GM21381 (cell line): ENCODE results near the gene POLR3K.

Source experiments
- ATAC-seq: cut with Tn5 transposase; IDR thresholded peaks from one replicate; pipeline ENCODE4 v1.9.1; 2021; ENCODE audit warnings: mild to moderate bottlenecking, moderate library complexity; ENCODE audit not compliant: unreplicated experiment

The POLR3K gene

DNA sequence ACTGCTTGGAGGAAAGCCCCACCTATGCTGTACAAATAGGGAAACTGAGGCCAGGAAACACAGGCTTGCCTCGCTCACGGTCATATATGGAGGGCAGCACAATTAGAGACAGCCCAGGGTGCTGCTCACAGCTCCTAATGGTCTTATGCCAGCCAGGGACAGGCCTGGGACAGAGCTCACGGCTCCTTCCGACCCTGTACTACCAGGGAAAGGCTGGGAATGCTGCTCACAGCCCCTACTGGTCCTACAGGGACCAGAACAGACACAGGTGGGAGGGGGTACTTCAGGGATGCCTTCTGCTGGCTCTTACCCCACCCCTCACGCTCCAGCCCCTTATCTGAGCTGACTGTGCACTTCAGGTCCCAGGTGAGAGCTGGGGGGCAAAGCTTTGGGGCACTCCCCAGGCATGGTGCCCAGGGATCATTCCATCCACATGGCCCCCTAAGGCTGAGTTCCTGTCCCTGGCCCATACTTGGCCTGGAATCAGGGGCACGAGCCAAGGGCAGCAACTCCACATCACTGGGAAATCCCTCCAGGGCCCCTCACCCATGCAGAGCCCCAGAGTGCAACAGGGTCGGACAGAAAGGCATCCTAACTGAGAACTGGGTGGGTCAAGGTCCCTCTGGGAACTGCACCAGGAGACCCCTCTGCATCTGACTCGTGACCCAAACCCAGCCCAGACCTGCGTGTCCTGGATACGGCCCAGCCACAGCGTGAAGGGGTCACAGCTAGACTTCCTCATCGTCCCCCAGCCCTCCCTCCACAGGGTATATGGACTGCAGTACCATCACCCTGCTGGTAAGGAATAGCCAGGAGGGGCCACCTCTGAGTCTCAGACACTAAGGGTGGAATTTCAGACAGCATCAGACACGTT lies 13.1 kb upstream of the POLR3K start:
- ATAC-seq: no peak

GRCh38 chr16:65745-66144 lies 12.3 kb upstream of the POLR3K start:
- ATAC-seq: no peak

DNA sequence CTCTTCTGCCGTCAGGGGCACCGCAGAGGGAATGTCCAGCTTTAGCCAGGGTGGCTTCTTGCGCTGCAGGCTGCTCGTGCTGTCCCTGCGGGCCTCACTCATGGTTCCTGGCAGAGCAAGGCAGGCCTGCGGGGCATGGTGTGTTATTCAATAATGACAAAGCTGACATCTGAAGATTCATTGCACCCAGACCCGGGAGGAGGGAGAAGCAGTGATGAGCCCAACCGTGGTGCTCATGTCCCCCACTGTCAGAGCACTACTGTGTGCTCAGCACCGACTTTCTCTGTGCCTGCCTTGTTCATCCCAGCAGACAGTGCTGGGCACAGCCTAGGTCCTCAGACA lies 11.5 kb upstream of the POLR3K start:
- ATAC-seq: no peak

DNA sequence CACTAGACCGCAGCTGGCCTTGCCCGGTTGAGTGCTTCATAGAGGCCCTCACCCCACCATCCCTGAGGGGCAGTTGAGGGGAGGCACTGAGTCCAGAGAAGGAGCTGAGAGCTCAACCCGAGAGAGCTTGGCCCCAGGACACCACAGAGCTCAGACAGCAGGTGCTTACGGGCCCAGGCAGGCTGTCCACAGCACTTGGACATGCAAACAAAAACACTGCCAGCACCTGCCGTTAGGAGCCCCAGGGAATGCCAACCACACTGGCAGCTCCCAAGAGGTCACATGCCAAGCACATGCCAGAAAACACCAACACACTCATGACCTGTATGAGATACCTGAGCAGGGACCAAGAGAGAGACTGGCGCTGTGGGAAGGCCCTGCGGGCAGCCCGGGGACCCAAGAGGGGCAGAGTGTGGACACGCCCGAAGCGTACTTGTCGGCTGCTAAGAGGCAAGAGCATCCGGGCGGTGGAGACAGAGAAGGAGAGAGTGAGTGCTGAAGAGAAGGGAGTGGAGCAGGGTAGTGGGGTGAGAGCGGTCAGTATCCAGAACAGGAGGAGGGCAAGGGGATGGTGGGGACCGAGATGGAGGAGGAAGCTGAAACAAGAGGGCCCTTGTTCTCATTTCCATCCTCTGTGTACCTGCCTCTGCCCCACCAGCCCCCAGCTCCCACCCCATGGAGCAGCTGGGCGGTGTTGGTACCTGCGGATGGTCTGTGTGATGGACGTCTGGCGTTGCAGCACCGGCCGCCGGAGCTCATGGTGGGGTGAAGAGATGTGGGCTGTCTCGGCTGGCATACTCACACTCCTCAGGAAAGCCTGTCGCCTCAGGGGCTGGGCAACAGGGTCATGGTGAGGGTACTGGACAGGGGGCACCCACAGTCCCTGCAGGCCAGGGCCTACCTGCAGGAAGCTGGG lies 10.8 kb upstream of the POLR3K start:
- ATAC-seq: no peak

- no peak for ATAC-seq
Observed at GRCh38 chr16:63466-63865, 10.1 kb upstream of the POLR3K start.

GRCh38 chr16:62968-63391 lies 9.6 kb upstream of the POLR3K start:
- ATAC-seq: no peak

- no peak for ATAC-seq
Observed at GRCh38 chr16:62283-62967, 9.0 kb upstream of the POLR3K start.

- no peak for ATAC-seq
Observed at GRCh38 chr16:61879-62281, 8.5 kb upstream of the POLR3K start.

GRCh38 chr16:60929-61878 lies 7.8 kb upstream of the POLR3K start:
- ATAC-seq: no peak

DNA sequence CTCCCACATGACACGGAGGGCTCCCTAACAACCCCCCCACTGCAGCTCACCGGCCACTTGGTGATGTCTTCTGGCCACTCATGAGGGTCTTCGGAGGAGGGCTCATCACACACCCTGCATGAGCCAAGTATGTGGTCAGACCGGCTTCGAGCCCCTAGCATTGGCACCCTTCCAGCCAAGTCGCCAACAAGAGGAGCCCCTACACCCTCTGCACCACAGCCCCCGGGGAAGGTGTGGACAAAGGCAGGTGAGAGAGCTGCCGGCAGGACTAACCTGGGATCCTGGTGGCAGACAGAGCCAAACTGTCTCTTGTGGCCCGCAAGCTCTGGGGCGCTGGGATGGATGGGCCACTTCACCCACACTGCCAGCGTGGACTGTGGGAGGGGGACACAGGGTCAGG lies 6.8 kb upstream of the POLR3K start:
- ATAC-seq: no peak

- ATAC-seq: no peak
Observed at GRCh38 chr16:59440-60059, 6.1 kb upstream of the POLR3K start.

GRCh38 chr16:58491-59439 lies 5.4 kb upstream of the POLR3K start:
- ATAC-seq: no peak

DNA sequence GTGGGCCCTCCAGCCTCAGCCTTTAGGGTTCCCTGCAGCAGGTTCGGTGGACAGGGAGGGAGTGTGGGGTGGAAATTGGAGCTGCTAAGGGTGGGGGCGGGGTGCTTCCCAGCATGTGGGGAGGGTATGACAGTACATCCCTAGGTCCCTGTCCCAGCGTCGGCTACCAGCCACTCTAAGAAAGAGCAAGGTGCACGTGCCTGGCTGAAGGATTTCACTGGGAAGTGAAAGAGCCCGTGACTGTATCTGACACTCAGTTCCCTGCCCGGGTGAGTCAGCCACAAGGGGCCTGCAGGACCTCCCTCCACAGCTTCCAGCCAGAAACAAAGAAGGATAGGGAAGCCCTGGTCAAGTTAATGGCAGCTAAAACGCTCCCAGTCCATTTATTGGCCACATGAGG lies 4.3 kb upstream of the POLR3K start:
- ATAC-seq: no peak

- no peak for ATAC-seq
Observed at GRCh38 chr16:56231-56927, 3.0 kb upstream of the POLR3K start.

DNA sequence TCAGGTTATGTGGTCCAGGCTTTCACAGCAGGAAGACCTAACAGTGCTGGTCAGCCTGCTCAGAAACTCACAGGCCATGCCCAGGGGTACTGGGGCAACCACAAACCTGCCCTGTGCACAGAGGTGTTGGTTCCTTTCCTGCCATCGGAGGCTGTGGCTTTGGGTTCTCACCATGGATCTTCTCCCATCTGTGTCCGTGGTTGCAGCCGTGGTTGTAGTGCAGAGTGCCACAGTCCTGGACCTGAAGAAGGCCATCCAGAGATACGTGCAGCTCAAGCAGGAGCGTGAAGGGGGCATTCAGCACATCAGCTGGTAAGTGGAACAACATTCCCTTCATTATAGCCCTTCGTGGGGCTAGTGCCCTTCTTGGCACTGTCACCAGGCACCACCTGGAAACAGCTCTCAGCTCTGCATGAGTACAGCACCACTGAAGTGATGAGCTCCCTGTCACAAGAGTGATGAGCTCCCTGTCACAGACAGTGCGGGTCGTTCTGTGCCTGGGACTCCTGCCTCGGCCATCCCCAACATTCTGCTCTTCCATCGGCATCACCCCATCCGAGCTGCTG lies 2.2 kb upstream of the POLR3K start:
- no peak for ATAC-seq

DNA sequence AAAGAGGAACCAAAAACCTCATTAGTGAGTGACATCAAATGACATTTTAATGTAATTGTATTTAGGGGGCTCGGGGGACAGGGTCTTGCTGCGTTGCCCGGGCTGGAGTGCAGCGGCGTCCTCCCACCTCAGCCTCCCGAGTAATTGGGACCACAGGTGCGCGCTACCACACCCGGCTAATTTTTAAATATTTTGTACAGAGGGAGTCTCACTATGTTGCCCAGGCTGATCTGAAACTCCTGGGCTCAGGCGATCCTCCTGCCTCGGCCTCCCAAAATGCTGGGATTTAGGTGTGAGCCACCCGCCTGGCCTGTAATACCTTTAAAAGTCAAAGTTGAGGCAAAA lies 801 bp upstream of the POLR3K start:
- ATAC-seq: no peak

DNA sequence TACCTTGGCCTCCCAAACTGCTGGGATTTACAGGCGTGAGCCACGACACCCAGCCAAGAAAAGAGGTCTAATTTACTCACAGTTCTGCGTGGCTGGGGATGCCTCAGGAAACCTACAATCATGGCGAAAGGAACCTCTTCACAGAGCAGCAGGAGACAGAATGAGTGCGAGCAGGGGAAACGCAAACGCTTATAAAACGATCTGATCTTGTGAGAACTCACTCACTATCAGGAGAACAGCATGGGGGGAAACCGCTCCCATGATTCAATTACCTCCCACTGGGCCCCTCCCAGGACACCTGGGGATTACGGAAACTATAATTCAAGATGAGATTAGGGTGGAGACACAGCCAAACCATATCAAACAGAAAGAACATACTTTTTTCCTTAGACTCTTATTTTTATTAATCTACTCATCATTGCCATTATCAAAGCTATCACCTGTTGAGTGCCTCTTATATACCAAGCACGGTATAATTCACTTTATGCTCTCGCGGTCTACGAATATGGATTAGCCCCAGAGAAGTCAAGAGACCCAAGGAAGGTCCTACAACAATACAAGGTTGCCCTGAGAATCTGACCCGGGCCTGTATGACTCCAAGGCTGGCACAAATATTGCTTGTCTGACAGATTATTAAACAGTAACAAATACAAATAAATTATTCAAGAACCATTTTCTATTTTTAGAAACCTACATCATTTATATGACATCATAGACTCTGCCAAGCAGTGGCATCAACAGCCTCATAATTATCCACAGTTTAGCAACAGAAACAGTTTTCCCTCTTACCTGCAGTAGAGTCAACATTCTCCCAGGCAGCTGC lies 2.4 kb downstream of the POLR3K start:
- ATAC-seq: no peak
